HL-60 (cell line): Measurements from ENCODE around the gene ATF6.

Experiments
- DNase-seq, 2 experiments: peaks; one replicate each; pipeline ENCODE4 v3.0.0-alpha.2; 2010 to 2020; ENCODE audit warnings: low read depth in 1 of 2, low spot score in 1 of 2
- H3K27ac ChIP-seq: fragments of 250-450 bp; sonication (Bioruptor Pico); replicated peaks from 2 replicates; pipeline ENCODE4 v1.5.1; 2020; ENCODE audit warnings: mild to moderate bottlenecking, moderate library complexity
- H3K27me3 ChIP-seq: fragments of 250-450 bp; sonication (Bioruptor Pico); 2 replicates; pipeline ENCODE4 v1.5.1; 2021; ENCODE audit warnings: mild to moderate bottlenecking, moderate library complexity; ENCODE audit not compliant: insufficient read depth, poor library complexity, severe bottlenecking
- H3K4me3 ChIP-seq: replicated peaks from 2 replicates; pipeline ENCODE4 v1.5.1; 2011; ENCODE audit warnings: mild to moderate bottlenecking, control low read depth, low read length; ENCODE audit not compliant: insufficient read depth
- GABPA ChIP-seq: IDR thresholded peaks from 2 replicates; pipeline ENCODE4 v1.6.1; 2012; ENCODE audit warnings: low read depth
- POLR2AphosphoS5 ChIP-seq: IDR thresholded peaks from 2 replicates; pipeline ENCODE4 v1.6.1; 2012; ENCODE audit warnings: low read depth
- SPI1 ChIP-seq: IDR thresholded peaks from 2 replicates; pipeline ENCODE4 v1.6.1; 2012; ENCODE audit warnings: low read depth, mild to moderate bottlenecking, borderline replicate concordance
- TF ChIP-seq, protein P1 (sequence below): IDR thresholded peaks from 2 replicates; pipeline ENCODE4 v1.6.1; 2012; ENCODE audit warnings: low read depth; ENCODE audit not compliant: insufficient replicate concordance
- TF ChIP-seq, protein P2 (sequence below): IDR thresholded peaks from one replicate; pipeline ENCODE4 v1.5.1; 2011; ENCODE audit warnings: low read length, control low read depth, inconsistent platforms; ENCODE audit not compliant: insufficient read depth

ATF6 gene

DNA sequence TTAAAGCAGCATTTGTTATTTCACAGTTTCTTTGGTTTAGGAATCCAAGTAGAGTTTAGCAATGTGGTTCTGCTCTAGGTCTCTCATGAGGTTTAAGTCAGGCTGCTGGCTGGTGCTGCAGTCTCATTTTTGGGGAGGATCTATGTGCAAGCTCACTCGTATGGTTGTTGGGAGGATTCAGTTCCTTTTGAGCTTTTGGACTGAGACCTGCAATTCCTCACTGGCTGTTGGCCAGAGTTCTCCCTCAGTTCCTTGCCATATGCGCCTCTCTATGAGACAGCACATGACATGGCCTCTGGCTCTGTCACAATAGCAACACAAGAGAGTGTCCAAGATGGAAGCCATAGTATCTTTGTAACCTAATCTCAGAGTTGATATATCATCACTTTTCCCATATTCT is 166.5 kb downstream of the ATF6 start:
- Histone ChIP-seq H3K4me3 (no peak overlapping the region), H3K27me3 (no peaks in the 10 kb centered on the region), H3K27ac (no peak overlapping the region)
- DNase-seq: no peak
- TF ChIP-seq, protein P1, sequence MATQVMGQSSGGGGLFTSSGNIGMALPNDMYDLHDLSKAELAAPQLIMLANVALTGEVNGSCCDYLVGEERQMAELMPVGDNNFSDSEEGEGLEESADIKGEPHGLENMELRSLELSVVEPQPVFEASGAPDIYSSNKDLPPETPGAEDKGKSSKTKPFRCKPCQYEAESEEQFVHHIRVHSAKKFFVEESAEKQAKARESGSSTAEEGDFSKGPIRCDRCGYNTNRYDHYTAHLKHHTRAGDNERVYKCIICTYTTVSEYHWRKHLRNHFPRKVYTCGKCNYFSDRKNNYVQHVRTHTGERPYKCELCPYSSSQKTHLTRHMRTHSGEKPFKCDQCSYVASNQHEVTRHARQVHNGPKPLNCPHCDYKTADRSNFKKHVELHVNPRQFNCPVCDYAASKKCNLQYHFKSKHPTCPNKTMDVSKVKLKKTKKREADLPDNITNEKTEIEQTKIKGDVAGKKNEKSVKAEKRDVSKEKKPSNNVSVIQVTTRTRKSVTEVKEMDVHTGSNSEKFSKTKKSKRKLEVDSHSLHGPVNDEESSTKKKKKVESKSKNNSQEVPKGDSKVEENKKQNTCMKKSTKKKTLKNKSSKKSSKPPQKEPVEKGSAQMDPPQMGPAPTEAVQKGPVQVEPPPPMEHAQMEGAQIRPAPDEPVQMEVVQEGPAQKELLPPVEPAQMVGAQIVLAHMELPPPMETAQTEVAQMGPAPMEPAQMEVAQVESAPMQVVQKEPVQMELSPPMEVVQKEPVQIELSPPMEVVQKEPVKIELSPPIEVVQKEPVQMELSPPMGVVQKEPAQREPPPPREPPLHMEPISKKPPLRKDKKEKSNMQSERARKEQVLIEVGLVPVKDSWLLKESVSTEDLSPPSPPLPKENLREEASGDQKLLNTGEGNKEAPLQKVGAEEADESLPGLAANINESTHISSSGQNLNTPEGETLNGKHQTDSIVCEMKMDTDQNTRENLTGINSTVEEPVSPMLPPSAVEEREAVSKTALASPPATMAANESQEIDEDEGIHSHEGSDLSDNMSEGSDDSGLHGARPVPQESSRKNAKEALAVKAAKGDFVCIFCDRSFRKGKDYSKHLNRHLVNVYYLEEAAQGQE: no peak
- TF ChIP-seq SPI1: no peak
- TF ChIP-seq GABPA: no peak
- TF ChIP-seq, protein P2, sequence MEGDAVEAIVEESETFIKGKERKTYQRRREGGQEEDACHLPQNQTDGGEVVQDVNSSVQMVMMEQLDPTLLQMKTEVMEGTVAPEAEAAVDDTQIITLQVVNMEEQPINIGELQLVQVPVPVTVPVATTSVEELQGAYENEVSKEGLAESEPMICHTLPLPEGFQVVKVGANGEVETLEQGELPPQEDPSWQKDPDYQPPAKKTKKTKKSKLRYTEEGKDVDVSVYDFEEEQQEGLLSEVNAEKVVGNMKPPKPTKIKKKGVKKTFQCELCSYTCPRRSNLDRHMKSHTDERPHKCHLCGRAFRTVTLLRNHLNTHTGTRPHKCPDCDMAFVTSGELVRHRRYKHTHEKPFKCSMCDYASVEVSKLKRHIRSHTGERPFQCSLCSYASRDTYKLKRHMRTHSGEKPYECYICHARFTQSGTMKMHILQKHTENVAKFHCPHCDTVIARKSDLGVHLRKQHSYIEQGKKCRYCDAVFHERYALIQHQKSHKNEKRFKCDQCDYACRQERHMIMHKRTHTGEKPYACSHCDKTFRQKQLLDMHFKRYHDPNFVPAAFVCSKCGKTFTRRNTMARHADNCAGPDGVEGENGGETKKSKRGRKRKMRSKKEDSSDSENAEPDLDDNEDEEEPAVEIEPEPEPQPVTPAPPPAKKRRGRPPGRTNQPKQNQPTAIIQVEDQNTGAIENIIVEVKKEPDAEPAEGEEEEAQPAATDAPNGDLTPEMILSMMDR: no peak
- TF ChIP-seq POLR2AphosphoS5: no peak

DNA sequence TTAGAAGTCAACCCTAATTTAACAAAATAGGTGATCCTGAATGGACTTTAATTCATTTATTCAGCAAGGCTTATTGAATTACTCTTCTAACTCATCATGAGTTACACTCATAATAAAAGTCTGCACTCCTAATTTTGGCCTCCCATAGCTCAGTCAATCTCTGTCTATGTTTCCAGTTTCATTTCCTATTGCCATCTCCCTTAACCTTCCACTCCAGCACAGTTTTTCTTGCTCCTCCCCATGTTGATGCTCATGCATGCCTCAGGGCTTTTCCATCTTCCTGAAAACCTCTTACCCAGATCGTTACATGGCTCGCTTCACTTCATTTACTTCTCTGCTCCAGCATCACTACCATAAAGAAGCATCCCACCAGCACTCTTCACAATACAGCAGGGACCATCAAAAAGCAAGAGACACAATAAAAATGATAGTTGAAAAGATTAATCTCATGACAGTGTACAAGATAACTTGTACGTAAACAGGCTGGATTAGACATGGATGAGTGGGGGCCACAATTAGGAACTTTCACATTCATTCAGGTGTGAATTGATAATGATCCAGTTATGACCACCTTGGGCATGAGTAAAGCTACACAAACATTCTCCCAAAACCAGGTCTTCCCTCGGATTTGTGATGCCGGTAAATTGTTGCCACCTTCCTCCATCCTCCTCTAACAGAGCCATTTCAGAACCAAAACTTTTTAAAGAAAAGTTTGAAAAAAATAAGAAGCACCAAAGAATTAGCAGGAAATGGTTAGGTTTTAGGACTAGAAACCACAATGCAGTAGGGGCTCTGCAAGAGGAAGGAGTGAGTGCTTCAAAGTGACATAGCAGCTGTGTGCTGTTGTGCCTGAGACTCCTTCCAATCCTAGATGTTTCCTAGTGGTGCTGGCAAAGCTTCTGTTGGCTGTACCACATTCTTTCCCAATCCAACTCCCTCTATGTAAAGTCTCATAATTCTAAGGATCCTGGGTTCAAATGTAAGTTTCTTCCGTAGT is 167.8 kb downstream of the ATF6 start:
- Histone ChIP-seq H3K27me3 (no peaks in the 10 kb centered on the region), H3K27ac (no peak overlapping the region), H3K4me3 (no peak overlapping the region)
- DNase-seq: peak in 1 of 2 experiments; percentile 33
- TF ChIP-seq, protein P1: no peak
- TF ChIP-seq, protein P2: no peak
- TF ChIP-seq GABPA: no peak
- no peak for TF ChIP-seq SPI1
- TF ChIP-seq POLR2AphosphoS5: no peak

DNA sequence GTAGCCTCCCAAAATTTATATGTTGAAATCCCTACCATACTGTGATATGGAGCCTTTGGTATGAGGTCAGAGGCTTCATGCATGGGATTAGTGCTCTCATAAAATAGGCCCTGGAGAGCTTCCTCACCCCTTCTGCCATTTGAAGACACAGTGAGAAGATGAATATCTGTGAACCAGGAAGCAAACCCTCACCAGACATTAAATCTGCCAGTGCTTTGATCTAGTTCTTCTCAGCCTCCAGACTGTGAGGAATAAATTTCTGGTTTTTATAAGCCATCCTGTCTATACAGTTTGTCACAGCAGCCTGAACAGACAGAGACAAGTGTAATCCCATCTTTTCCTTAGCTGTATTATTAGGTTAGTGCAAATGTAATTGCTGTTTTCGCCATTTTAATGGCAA is 169.1 kb downstream of the ATF6 start:
- TF ChIP-seq GABPA: no peak
- TF ChIP-seq, protein P1: no peak
- no peak for TF ChIP-seq POLR2AphosphoS5
- TF ChIP-seq SPI1: no peak
- TF ChIP-seq, protein P2: no peak
- DNase-seq: no peak
- Histone ChIP-seq H3K27me3 (no peaks in the 10 kb centered on the region), H3K4me3 (no peak overlapping the region), H3K27ac (no peak overlapping the region)
